CD4-positive, alpha-beta T cell treated with Interleukin-1 beta for 1 hour (primary cell): ENCODE measurements around the gene IVNS1ABP.
"Not testable (repeated sequence)": the region's sequence is repeated elsewhere in the genome, so short reads cannot be mapped to it uniquely, and the experiment has no call there.

ENCODE experiments used
- DNase-seq, 2 donors: peaks; one replicate each; pipeline ENCODE4 v3.0.0-alpha.2; 2020 to 2022

The IVNS1ABP gene

GRCh38 chr1:185291159-185291558, 25.9 kb downstream of the IVNS1ABP start:
- no peak for DNase-seq

DNA sequence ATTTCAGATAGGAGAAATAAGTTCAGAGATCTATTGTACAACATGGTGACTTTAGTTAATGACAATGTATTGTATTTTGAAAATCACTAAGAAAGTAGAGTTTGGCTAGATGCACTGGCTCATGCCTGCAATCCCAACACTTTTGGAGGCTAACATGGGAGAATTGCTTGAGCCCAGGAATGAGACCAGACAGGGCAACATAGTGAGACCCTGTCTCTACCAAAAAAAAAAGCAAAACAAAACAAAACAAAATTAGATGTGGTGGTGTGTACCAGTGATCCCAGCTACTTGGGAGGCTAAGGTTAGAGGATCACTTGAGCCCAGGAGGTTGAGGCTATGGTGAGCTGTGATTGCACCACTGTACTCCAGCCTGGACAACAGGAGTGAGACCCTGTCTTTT, 27.2 kb downstream of the IVNS1ABP start:
- no peak for DNase-seq

- no peak for DNase-seq
These were observed 28.6 kb downstream of the IVNS1ABP start for GRCh38 chr1:185288435-185288834.

DNA sequence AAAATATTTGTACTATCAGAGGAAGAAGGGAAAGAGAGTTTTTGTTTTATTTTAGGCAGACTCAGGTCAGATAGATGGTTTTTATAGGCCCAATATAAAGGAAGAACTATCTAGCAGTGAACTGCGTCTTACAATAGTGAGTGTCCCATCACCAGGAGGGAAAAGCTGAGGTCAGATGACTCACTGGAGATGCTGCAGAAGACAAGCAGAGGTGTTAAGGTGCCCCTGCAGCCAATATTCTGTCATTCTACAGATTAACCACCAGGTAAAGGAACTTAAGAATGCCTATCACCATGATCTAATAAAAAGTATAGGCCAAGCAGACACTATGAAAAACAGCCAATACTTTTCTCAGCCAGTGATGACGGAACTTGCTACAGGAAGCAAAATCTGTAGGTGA, 29.6 kb downstream of the IVNS1ABP start:
- no peak for DNase-seq

- no peak for DNase-seq
These were observed 32.3 kb downstream of the IVNS1ABP start for GRCh38 chr1:185284533-185285276.

DNA sequence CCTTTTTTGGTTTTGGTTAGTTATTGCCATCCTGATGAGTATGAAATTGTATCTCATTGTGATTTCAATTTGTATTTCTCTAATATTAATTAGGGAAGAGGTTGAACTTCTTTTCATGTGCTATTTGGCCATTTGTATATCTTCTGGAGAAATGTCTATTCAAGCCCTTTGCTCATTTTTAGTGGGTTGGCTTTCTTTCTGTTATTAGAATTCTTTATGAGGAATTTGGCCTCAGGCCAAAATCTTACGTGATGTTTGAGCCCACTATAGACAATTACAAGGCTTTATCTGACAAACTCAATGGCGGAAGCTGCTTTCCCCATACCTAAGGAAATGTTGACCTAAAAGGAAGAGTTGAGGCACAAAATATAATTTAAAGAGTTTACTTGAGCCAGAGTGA, 32.9 kb downstream of the IVNS1ABP start:
- no peak for DNase-seq

DNA sequence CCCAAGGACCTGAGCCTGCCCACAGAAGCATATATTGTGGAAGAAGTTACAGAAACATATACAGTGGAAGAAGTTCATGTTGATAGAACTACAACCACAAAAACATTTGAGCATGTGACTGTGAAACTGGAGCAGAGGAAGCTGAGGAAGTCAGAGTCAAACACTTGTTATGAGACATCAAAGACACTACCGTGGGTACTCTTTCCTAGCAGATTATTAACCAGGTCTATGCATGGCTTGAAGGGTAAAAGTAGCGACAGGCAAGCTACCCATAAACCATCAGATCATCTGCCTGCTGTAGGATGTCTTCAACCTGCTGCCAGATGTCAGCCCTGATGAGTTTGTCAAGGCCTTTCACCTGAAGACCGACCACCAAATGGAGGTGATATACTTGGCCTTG, 35.8 kb downstream of the IVNS1ABP start:
- peak in 1 of 2 donors; percentile 55 for DNase-seq

GRCh38 chr1:185280589-185280988, 36.5 kb downstream of the IVNS1ABP start:
- no peak for DNase-seq

DNA sequence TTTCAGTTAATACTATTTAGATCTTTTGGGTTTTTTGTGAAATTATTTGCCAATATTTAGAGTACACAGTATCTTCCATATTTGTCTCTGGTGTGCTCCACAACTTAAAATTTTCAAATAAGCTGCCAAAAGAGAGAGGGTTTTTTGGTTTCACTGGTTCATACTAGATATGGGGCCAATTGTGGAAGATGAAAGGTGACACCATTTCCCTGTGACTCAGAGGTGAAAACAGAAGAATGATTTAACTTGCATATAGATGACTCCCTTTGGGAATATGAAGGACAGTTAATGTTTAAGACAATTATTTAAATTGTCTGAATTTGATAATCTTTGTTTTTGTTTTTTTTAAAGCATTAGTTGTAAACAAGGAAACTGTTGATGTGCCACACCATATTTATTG, 37.5 kb downstream of the IVNS1ABP start:
- DNase-seq = no peak

- DNase-seq = no peak
These were observed 45.1 kb downstream of the IVNS1ABP start for GRCh38 chr1:185271921-185272320.

- no peak for DNase-seq
These were observed 48.7 kb downstream of the IVNS1ABP start for GRCh38 chr1:185268352-185268751.

DNA sequence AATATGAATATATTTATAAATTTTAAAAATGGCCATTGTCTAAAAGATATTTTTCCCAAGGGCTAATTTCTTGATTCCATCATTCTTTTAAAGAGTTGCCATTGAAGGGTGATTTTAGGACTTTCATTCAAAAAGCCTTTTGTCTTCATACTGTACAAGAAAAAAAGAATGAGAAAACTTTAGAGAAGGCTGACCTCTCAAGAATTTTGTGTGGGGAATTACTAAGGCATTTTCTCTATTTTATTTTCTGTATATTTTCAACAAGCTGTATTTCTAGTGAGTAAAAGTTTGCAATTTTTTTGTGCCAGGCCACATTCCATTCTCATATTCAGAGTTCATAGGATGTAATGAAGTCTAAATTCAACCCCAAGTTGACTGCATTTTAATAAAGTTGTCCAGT, 49.3 kb downstream of the IVNS1ABP start:
- no peak for DNase-seq

DNA sequence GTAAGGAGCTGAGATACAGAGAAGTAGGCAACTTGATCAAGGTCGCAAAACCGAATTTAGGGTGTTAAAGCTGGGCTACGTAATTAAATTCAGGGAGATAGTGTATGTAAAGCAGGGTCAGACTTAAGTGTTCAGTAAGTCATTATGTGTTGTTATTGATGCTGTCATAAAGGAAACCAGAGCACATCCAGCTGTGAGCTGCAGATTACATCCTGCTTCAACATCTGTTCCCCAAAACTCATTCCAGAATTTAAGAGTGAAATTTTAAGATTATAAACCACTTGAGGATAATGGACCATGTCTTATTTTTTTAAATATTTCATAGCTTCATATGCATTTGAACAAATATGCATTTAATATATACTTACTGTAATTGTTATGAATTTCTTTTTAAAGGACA, 49.7 kb downstream of the IVNS1ABP start:
- no peak for DNase-seq

GRCh38 chr1:185265314-185265713, 51.7 kb downstream of the IVNS1ABP start:
- no peak for DNase-seq

GRCh38 chr1:185263780-185264179, 53.3 kb downstream of the IVNS1ABP start:
- no peak for DNase-seq

- no peak for DNase-seq
These were observed 53.8 kb downstream of the IVNS1ABP start for GRCh38 chr1:185263292-185263691.

GRCh38 chr1:185262151-185262550, 54.9 kb downstream of the IVNS1ABP start:
- DNase-seq = no peak

- no peak for DNase-seq
These were observed 56.4 kb downstream of the IVNS1ABP start for GRCh38 chr1:185260611-185261010.

DNA sequence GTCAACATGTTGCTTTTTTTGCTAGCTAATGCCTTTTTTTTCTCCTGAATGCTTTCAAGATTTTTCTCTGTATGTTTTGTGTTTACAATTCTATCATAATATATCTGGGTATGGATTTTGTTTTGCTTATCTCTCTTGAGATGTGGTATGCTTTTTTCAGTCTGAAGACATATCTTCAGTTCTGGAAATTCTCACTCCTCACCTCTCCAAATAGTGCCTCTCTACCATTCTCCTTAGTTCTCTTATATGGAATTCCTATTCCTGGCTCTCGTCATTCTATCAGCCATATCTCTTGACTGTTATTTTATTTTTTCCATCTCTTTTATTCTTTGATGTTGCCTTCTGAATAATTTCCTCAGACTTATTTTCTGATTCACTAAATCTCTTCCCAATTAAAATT, 58.4 kb downstream of the IVNS1ABP start:
- no peak for DNase-seq

GRCh38 chr1:185257950-185258208, 59.2 kb downstream of the IVNS1ABP start:
- DNase-seq = no peak

DNA sequence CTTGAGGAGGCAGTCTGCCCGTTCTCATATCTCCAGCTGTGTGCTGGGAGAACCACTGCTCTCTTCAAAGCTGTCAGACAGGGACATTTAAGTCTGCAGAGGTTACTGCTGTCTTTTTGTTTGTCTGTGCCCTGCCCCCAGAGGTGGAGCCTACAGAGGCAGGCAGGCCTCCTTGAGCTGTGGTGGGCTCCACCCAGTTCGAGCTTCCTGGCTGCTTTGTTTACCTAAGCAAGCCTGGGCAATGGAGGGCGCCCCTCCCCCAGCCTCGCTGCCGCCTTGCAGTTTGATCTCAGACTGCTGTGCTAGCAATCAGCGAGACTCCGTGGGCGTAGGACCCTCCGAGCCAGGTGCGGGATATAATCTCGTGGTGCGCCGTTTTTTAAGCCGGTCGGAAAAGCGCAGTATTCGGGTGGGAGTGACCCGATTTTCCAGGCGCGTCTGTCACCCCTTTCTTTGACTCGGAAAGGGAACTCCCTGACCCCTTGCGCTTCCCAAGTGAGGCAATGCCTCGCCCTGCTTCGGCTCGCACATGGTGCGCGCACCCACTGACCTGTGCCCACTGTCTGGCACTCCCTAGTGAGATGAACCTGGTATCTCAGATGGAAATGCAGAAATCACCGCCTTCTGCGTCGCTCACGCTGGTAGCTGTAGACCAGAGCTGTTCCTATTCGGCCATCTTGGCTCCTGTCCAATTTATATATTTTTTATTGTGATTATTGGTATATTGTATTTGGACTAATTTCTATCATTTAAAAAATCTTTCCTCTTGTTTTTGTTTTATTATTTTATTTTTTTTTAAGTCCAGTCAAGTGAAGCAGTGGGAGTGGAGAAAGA, 59.7 kb downstream of the IVNS1ABP start:
- not testable (repeated sequence) for DNase-seq

GRCh38 chr1:185255595-185255994, 61.4 kb downstream of the IVNS1ABP start:
- not testable (repeated sequence) for DNase-seq

DNA sequence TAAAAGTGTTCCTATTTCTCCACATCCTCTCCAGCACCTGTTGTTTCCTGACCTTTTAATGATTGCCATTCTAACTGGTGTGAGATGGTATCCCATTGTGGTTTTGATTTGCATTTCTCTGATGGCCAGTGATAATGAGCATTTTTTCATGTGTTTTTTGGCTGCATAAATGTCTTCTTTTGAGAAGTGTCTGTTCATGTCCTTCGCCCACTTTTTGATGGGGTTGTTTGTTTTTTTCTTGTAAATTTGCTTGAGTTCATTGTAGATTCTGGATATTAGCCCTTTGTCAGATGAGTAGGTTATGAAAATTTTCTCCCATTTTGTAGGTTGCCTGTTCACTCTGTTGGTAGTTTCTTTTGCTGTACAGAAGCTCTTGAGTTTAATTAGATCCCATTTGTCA, 64.6 kb downstream of the IVNS1ABP start:
- not testable (repeated sequence) for DNase-seq

- DNase-seq = not testable (repeated sequence)
These were observed 65.1 kb downstream of the IVNS1ABP start for GRCh38 chr1:185251928-185252327.

- no peak for DNase-seq
These were observed 67.0 kb downstream of the IVNS1ABP start for GRCh38 chr1:185250063-185250462.
